Fibroblast of mammary gland (primary cell): ENCODE measurements around the gene CD79B.

Source experiments
- DNase-seq: peaks from one replicate; pipeline ENCODE4 v3.0.0-alpha.2; 2010; ENCODE audit warnings: low read depth
- H3K4me3 ChIP-seq: 2 replicates; pipeline ENCODE4 v1.5.1; 2011; ENCODE audit warnings: low read depth, mild to moderate bottlenecking, low read length, moderate library complexity; ENCODE audit not compliant: control insufficient read depth
- CTCF ChIP-seq: conservative IDR thresholded peaks from 2 replicates; pipeline ENCODE4 v1.5.1; 2011; ENCODE audit warnings: low read depth, low read length, inconsistent platforms; ENCODE audit not compliant: control insufficient read depth, insufficient read depth

The CD79B gene

GRCh38 chr17:63973247-63973646, 41.1 kb upstream of the CD79B start:
- no peak for TF ChIP-seq CTCF
- DNase-seq, result no peak
- H3K4me3 ChIP-seq, result no peak overlapping the region

GRCh38 chr17:63972796-63973195, 40.7 kb upstream of the CD79B start, which contains the start of gene SCN4A:
Gene SCN4A (minus strand): TSS chr17:63972918. CDS start chr17:63972841, 77 bp downstream.
- no peak within 1 kb of the TSS for H3K4me3 ChIP-seq
- DNase-seq, result no peak
- TF ChIP-seq CTCF, result no peak

- no peak for DNase-seq
- no peak overlapping the region for H3K4me3 ChIP-seq
- no peak for TF ChIP-seq CTCF
Measured at GRCh38 chr17:63969278-63969677, 37.1 kb upstream of the CD79B start.

- no peak for TF ChIP-seq CTCF
- H3K4me3 ChIP-seq, result no peak overlapping the region
- peak; percentile 17 for DNase-seq
Measured at GRCh38 chr17:63967953-63968352, 35.8 kb upstream of the CD79B start.

- H3K4me3 ChIP-seq, result no peak overlapping the region
- DNase-seq, result no peak
Measured at GRCh38 chr17:63966646-63967264, 34.6 kb upstream of the CD79B start.

GRCh38 chr17:63963123-63963522, 31.0 kb upstream of the CD79B start:
- no peak overlapping the region for H3K4me3 ChIP-seq
- DNase-seq, result no peak
- no peak for TF ChIP-seq CTCF

More at GRCh38 chr17:63966646-63967264, 34.6 kb upstream of the CD79B start:
- no peak for TF ChIP-seq CTCF

- no peak for TF ChIP-seq CTCF
- H3K4me3 ChIP-seq, result no peak overlapping the region
- no peak for DNase-seq
Measured at GRCh38 chr17:63962298-63962744, 30.2 kb upstream of the CD79B start.
